GM19035 (cell line): ENCODE measurements around the gene DNLZ.
"Not testable (repeated sequence)": the region's sequence is repeated elsewhere in the genome, so short reads cannot be mapped to it uniquely, and the experiment has no call there.

Experiments
- ATAC-seq: cut with Tn5 transposase; IDR thresholded peaks from one replicate; pipeline ENCODE4 v1.9.1; 2021; ENCODE audit not compliant: unreplicated experiment

The DNLZ gene

DNA sequence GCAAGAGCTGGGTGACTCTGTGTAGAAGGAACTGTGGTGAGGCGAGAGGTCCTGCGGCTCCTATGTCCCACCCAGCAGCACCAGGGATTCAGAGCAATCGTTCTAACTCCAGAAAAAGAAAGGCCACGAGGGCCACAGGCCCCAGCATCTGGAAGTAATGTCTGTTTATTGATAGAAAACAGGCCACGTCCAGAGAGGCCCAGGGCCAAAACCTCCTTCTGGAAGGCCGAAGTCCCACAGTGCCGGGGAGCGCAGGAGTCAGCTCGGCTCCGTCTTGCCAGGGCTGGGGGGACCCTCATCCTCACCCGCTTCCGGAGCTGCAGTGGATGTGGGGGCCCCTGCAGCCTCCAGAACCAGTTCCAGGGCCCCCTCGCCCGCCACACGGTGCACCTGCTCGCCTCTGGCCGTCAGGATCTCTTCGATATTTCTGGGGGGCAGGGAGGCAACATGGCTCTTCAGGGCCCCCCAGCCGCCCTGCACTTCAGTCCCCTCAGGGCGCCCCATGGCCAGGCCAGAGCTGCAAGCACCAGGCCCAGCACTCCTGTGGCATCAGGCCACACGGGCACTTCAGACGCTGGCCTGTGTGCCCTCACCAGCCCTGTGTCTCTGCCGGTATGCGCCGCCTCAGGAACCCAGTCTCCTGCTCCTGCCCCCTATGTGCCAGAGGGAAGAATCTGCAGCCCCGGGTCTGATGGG, 1.6 kb downstream of the DNLZ start:
- no peak for ATAC-seq

DNA sequence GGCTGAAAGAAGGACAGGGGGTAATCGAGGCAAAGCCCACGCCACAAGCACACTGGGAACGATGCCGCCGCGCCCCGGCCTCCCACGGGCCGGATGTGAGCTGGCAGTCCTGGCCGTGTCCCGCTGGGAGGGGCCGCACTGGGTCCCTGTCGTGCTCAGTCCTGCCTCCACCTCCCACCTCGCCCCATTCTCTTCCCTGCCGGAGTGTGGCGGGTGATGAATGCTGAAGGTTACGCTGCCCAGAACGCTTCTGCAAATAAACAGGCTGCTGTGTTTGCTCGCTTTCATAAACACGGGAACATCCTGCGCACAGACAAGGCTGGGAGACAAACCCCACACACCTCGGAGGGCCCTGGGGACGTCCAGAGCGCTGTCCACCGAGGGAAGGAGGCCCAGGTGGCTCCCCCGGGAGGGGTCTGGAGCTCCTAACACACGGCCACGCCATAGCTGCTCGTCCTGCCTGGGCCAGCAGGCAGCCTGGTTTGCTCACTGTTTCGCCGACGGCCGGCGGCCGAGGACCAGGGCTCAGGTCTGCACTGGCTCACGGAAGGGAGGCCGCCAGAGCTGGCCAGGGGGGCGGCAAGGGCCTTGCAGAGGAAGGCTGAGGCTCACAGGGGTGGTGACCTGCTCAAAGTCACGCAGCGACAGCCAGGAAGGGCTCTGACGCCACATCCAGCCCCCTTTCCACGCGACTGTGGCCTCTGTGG, 2.3 kb downstream of the DNLZ start:
- no peak for ATAC-seq

- ATAC-seq, result no peak
These were observed 3.5 kb downstream of the DNLZ start for GRCh38 chr9:136359774-136360718.

DNA sequence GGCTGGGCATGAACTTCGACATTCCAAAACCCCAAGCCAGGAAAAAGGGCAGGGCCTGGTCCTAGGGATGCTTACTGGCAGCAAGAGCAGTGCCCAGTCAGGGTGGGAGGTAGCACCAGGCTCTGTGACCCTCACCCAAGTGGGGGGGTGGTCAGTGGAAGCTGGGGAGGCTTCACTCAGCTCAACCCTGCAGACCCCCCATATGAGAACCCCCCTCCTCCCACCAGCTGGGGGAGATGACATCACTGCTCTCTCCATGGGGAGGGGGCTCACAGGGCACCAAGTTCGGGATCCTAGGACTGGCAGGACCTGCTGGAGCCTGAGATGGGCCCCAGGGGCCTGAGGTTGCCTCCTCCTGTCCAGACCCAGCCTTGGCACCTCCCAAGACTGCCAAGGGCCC, 4.7 kb downstream of the DNLZ start:
- ATAC-seq, result no peak

- ATAC-seq, result no peak
These were observed 5.5 kb downstream of the DNLZ start for GRCh38 chr9:136358016-136358415.

- ATAC-seq, result no peak
These were observed 6.3 kb downstream of the DNLZ start for GRCh38 chr9:136357202-136357725.

DNA sequence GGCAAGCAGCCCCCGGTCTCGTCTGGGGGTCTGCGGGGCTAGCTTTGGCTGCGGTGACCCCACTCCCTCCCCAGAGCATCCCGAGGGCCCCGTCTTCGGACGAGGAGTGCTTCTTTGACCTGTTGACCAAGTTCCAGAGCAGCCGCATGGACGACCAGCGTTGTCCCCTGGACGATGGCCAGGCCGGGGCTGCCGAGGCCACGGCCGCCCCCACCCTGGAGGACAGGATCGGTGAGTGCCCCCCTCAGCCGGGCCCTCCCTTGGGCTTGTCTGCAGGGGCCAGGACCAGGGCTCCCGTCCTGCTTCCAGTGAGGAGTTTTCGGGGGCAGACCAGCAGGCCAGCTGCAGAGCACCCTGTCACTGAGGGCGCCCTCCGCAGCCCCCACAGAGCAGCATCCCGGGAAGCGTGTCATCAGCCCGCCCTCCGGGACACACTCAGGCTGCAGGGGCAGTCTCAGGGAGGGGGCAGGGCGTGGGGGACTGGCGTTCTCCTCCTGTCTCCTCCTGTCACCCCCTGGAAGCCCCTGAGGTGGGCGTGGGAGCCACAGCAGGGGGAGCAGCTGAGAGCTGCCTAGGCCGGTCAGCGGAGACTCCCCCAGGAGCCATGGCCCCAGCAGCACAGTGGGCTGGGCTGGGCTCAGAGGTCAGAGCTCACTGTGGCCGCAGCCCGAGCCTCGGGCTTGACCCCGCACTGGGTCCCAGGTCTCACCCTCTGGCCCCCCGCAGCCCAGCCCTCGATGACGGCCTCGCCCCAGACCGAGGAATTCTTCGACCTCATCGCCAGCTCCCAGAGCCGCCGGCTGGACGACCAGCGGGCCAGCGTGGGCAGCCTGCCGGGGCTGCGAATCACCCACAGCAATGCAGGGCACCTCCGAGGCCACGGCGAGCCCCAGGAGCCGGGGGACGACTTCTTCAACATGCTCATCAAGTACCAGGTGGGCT, 7.7 kb downstream of the DNLZ start:
- ATAC-seq, result no peak

- ATAC-seq, result no peak
These were observed 8.9 kb downstream of the DNLZ start for GRCh38 chr9:136354592-136355085.

DNA sequence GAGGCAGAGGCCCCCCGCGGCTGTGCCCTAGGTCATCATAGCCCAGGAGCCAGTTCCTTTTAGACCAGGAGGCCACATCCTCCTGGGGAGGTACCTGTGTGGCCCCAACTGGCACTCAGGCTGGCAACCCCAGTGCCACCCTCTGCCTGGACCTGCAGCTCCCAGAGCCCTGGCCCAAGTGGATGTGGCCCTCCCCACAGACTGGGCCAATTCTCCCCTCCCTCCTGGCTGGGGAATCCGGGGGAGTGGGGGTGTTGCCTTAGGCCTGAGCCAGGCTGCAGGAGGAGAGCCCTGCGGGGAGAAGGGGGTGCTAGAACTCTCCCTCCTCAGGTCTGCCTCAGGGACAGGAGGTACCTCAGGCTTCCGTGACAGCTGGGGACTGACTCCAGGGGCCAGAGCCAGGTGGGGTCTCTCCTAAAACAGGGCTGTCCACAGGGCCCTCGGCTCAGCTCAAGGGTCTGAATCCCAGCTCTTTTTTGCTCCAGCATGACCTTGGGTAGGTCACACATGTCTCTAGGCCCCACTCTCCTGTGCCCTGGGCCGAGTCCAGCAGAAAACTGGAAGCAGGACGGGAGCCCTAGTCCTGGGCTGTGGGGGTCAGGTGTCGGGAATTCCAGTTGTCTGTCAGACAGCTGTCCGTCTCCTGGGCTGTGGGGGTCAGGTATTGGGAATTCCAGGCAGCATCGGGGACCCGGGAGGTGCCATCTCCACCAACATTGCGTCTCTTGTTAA, 9.6 kb downstream of the DNLZ start:
- ATAC-seq, result no peak

GRCh38 chr9:136353088-136353487, 10.5 kb downstream of the DNLZ start:
- no peak for ATAC-seq

DNA sequence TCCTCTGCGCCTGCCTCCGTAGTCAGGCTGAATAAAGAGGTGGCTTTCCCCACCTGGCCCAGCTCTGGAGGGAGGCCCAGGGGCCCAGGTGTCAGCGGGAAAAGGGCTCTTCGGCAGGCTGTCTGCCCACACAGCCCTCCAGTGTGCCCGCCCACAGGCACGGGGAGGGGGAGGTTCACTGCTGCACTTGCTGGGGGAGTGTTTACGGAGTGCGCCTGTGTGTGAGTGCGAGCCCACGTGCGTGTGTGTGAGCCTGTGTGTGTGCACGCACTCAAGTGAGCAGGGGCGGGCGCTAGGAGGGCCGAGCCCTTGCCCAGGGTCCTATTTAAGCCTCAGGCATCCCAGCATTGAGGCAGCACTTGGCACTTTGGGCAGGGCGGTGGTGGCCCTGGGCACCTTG, 10.9 kb downstream of the DNLZ start:
- ATAC-seq, result no peak

GRCh38 chr9:136351868-136352267, 11.7 kb downstream of the DNLZ start:
- not testable (repeated sequence) for ATAC-seq

- ATAC-seq, result no peak
These were observed 12.2 kb downstream of the DNLZ start for GRCh38 chr9:136351252-136351800.

- ATAC-seq, result no peak
These were observed 14.0 kb downstream of the DNLZ start for GRCh38 chr9:136349546-136349945.

DNA sequence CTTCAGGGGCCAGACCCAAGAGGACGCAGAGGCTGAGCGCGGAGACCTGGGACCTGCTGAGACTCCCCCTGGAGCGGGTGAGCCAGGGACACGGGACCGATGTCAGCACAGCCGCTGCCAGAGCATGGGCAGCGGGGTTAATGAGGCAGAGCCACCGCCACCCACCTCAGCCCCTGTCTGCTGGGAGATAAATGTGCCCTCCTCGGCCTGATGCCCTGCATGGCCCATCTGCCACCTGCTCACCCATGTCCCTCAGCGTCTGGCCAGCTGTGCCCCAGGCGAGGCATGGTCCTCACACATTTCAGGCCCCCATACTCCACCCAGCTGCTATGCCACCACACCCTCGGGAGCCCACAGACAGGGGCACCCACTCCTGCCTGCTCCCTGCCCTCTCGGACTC, 14.9 kb downstream of the DNLZ start:
- no peak for ATAC-seq

DNA sequence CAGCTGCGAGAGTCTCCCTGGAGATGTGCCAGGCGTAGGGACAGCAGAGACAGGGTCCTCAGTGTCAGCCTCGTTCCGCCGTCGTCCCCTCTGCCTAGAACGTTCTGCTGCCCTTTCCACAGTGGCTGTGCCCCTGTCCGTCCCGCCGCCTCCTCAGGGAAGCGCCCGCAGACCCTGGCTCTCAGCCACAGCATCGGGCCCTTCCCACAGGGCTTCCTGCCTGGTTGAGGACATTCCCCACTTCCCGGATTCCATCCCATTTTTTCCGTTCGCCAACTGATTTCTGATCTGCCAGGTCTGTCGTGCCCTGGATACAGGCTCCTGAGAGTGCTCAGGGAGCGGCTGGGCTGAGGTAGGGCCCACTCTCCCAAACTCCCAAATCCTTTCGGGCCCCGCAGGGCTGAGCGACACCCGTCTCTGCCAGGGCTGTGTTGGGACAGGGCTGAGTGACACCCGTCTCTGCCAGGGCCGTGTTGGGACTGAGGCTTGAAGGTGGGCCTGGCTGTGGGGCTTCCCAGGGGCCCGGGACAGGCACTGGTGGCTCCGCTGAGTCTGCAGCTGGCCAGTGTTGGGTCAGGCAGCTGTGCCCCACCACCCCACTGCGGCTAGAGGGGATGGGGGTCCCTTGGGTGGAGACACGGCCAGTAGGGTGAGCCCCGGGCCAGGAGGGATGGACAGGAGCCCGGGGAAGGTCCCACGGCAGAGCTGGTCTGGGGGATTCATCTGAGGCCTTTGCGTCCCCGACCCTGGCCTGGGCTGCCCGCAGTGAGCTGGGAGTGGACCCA, 15.9 kb downstream of the DNLZ start:
- ATAC-seq, result no peak

GRCh38 chr9:136346927-136347465, 16.5 kb downstream of the DNLZ start:
- ATAC-seq, result no peak

DNA sequence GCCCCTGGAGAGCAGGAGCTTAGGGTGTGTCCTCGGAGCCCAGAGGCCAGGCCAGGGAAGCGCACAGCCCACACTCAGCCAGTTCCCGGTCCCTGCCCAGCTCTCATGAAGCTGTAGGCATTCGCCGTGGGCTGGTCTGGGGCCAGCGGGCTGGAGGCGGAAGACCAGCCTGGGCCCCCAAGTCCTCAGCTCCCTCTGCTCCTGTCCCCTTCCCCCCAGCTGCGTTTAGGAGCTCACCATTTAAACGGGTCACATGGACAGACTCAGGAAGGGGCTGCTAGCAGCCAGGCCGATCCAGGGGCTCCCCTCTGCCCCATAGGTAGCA, 17.4 kb downstream of the DNLZ start:
- no peak for ATAC-seq
